Type B pancreatic cell (in vitro differentiated cells): ENCODE data around the gene REXO4. TPM values are rescaled to one million over a fixed set of nuclear protein-coding genes. Genes with fewer than 3 reads are reported as not detected.

Source experiments
- DNase-seq: peaks from one replicate; pipeline ENCODE4 v3.0.0; 2021; ENCODE audit warnings: mixed read lengths; ENCODE audit not compliant: unreplicated experiment; ENCODE audit errors: extremely low spot score
- H3K27ac Mint-ChIP-seq: 2 replicates; pipeline ENCODE4 v1.8.0; 2021; ENCODE audit warnings: mild to moderate bottlenecking, mixed read lengths
- H3K27me3 Mint-ChIP-seq: 2 replicates; pipeline ENCODE4 v1.8.0; 2021; ENCODE audit warnings: mixed read lengths
- H3K36me3 Mint-ChIP-seq: 2 replicates; pipeline ENCODE4 v1.8.0; 2021; ENCODE audit warnings: mixed read lengths
- H3K4me1 Mint-ChIP-seq: one replicate; pipeline ENCODE4 v1.8.0; 2021; ENCODE audit warnings: mixed read lengths; ENCODE audit not compliant: unreplicated experiment
- H3K4me3 Mint-ChIP-seq: 2 replicates; pipeline ENCODE4 v1.8.0; 2021; ENCODE audit warnings: mild to moderate bottlenecking, mixed read lengths
- H3K9me3 Mint-ChIP-seq: 2 replicates; pipeline ENCODE4 v1.8.0; 2021; ENCODE audit warnings: mixed read lengths
- long read RNA-seq: library from polyadenylated mRNA; unstranded; transcript quantifications from one replicate; pipeline ENCODE4 v2.0.0, GENCODE V29; 2020
- total RNA-seq: library from RNA; stranded (reverse); gene quantifications from 2 replicates; pipeline ENCODE4 v1.2.1, GENCODE V29; 2021; ENCODE audit warnings: low replicate concordance
- TF ChIP-seq, protein P1 (sequence below): fragments of 200-600 bp; sonication (generic); conservative IDR thresholded peaks from 2 replicates; pipeline ENCODE4 v1.5.0; 2021; ENCODE audit warnings: antibody characterized with exemption, mild to moderate bottlenecking

The REXO4 gene
- total RNA-seq: 26.5 and 28.9 TPM in 2 replicates
- long read RNA-seq, partial matches to known transcripts: 3 of 5 reads
- long read RNA-seq, other reads (novel, unspliced or antisense): 1 of 5 reads

GRCh38 chr9:133417541-133418461 lies at the start of gene REXO4:
Gene REXO4 (minus strand): TSS chr9:133418010. CDS start chr9:133417844, 166 bp downstream.
- Mint-ChIP-seq H3K27me3 (no peaks in the 10 kb centered on the region), H3K9me3 (no peaks in the 10 kb centered on the region), H3K36me3 (peaks cover 4% of the 10 kb centered on the region), H3K27ac (peak within 1 kb of the TSS; percentile 89), H3K4me1 (peaks cover 26% of the 10 kb centered on the region), H3K4me3 (peak within 1 kb of the TSS; percentile 93)
- peak; percentile 91 for DNase-seq
- TF ChIP-seq, protein P1, sequence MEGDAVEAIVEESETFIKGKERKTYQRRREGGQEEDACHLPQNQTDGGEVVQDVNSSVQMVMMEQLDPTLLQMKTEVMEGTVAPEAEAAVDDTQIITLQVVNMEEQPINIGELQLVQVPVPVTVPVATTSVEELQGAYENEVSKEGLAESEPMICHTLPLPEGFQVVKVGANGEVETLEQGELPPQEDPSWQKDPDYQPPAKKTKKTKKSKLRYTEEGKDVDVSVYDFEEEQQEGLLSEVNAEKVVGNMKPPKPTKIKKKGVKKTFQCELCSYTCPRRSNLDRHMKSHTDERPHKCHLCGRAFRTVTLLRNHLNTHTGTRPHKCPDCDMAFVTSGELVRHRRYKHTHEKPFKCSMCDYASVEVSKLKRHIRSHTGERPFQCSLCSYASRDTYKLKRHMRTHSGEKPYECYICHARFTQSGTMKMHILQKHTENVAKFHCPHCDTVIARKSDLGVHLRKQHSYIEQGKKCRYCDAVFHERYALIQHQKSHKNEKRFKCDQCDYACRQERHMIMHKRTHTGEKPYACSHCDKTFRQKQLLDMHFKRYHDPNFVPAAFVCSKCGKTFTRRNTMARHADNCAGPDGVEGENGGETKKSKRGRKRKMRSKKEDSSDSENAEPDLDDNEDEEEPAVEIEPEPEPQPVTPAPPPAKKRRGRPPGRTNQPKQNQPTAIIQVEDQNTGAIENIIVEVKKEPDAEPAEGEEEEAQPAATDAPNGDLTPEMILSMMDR: no peak

DNA sequence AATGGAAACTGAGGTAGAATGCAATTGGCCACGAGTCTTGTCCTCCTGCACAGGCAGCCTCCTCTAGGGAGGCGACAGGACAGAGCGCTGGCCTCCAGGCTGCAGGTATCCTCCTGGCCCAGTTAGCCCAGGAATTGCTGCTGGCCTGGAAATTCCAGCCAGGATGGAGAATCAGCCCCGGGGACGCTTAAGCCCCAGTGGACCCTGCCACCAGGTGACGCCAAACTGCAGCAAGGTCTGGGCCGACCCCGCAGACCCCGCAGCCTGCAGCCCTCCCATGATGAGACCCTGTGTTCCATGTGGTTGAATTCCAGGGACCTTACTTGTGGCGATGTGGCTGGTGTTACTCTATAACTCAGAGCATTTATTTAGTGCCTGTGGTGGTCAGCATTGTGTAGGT lies 49.3 kb upstream of the REXO4 start:
- Mint-ChIP-seq H3K27ac (no peak overlapping the region), H3K4me1 (peaks cover 3% of the 10 kb centered on the region), H3K4me3 (no peak overlapping the region), H3K9me3 (no peaks in the 10 kb centered on the region), H3K36me3 (no peaks in the 10 kb centered on the region), H3K27me3 (no peaks in the 10 kb centered on the region)
- DNase-seq: no peak
- TF ChIP-seq, protein P1: peak; percentile 22

DNA sequence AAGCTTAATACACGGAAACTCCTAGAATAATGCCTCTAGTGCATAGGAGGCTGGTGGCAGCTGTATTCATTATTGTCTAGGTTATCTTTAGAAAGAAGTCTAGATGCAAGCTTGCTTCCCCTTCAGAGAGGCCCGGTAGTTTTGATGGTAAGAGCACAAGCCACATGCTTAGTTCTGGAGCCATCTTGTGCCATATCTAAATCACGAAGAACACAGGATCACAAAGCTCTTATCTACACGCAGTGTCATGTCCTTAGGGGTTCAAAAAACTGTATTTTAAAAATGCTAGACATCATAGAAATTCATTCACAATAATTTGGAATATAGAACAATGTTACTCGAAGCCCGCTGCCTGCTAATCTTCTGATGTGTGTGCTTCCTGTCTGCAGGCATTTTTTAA lies 48.2 kb upstream of the REXO4 start:
- Mint-ChIP-seq H3K36me3 (no peaks in the 10 kb centered on the region), H3K4me1 (peaks cover 11% of the 10 kb centered on the region), H3K27ac (no peak overlapping the region), H3K9me3 (no peaks in the 10 kb centered on the region), H3K27me3 (no peaks in the 10 kb centered on the region), H3K4me3 (no peak overlapping the region)
- no peak for DNase-seq
- TF ChIP-seq, protein P1: no peak

GRCh38 chr9:133464638-133465037 lies 46.8 kb upstream of the REXO4 start:
- H3K27me3 Mint-ChIP-seq: no peaks in the 10 kb centered on the region
- H3K36me3 Mint-ChIP-seq: no peaks in the 10 kb centered on the region
- H3K9me3 Mint-ChIP-seq: no peaks in the 10 kb centered on the region
- no peak overlapping the region for H3K27ac Mint-ChIP-seq
- DNase-seq: no peak
- TF ChIP-seq, protein P1: no peak
- peaks cover 9% of the 10 kb centered on the region for H3K4me1 Mint-ChIP-seq
- no peak overlapping the region for H3K4me3 Mint-ChIP-seq

GRCh38 chr9:133463864-133464615 lies 46.2 kb upstream of the REXO4 start:
- Mint-ChIP-seq H3K36me3 (no peaks in the 10 kb centered on the region), H3K27me3 (no peaks in the 10 kb centered on the region)

More at GRCh38 chr9:133463864-133464615, 46.2 kb upstream of the REXO4 start:
- Mint-ChIP-seq H3K4me3 (no peak overlapping the region), H3K4me1 (peaks cover 9% of the 10 kb centered on the region), H3K9me3 (no peaks in the 10 kb centered on the region), H3K27ac (no peak overlapping the region)
- DNase-seq: no peak
- TF ChIP-seq, protein P1: no peak
